ENCODE data around the gene SLC25A51. TPM values are rescaled to one million over a fixed set of nuclear protein-coding genes. Genes with fewer than 3 reads are reported as not detected.

SLC25A51 gene
- total RNA-seq, 4 donors from 2014 or later: 36.3 to 52.5 (median 40.4) TPM

DNA sequence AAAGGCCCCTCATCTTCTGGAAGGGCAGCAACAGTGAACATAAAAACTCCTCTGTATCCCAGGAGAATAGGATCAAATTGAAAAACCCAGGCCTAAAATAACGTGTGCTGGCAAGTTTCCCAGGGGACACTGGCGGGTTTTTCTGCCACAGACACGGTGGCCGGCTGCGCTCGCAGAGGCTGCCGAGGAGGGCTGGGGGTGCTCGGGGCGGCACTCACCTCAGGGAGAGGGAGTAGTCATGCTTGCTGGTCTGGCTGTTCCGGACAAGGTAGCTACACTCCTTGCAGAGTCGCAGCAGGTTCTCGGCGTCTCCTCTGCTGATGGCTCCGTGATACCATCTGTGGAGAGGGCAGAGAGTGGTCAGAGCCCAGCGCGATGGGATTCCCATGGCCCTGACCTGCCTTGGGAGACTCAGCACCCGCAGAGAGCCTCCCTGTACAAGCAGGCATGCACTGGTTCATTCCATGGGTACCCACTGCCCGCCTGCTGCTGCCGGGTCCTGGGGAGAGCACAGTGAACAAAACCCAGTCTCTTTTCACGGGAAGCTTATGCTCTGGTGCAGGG, 44.6 kb upstream of the SLC25A51 start:
- TF ChIP-seq, protein P1, sequence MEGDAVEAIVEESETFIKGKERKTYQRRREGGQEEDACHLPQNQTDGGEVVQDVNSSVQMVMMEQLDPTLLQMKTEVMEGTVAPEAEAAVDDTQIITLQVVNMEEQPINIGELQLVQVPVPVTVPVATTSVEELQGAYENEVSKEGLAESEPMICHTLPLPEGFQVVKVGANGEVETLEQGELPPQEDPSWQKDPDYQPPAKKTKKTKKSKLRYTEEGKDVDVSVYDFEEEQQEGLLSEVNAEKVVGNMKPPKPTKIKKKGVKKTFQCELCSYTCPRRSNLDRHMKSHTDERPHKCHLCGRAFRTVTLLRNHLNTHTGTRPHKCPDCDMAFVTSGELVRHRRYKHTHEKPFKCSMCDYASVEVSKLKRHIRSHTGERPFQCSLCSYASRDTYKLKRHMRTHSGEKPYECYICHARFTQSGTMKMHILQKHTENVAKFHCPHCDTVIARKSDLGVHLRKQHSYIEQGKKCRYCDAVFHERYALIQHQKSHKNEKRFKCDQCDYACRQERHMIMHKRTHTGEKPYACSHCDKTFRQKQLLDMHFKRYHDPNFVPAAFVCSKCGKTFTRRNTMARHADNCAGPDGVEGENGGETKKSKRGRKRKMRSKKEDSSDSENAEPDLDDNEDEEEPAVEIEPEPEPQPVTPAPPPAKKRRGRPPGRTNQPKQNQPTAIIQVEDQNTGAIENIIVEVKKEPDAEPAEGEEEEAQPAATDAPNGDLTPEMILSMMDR (IDR thresholded peaks at IDR 0.05; ENCODE audit: low read depth): no peak

DNA sequence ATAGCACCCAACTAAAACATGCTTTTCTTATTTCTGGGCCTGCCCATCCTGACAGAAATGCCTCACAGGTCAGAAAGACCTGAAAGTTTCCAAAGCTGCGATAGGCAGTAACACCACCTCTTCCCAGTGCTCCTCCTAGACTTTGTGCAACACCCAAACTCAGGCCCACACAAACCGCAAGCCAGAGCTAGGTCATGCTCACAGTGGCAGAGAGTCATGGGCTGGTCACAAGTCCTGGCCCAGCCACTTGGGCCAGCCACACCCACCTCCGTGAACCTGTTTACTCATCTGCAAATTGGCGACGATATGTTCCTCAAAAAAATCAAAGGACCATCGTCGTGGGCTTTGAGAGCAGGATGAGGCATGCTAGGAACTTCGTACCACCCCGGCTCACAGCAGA, 44.0 kb upstream of the SLC25A51 start:
- TF ChIP-seq, protein P1 (IDR thresholded peaks at IDR 0.05; ENCODE audit: low read depth): no peak

DNA sequence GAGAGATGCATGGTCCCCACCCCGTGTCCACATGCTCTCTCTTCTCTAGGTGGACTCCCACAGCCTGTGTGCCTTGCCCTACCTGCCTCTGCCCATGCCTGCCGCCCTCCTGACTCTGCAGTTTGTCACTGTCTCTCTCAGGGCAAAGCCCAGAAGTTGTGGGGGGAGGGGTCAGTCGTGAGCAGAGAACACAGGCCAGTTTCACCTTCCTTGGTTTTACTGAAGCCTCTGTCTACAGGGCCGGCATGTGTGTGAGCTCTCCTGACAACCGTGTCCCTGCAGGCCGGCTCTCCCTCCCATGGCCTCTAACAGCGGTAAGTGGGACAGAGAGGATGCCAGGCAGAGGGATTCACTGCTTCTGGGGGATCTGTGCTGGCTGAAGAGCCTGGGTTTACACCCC, 43.5 kb upstream of the SLC25A51 start:
- TF ChIP-seq, protein P1 (IDR thresholded peaks at IDR 0.05; ENCODE audit: low read depth): no peak

DNA sequence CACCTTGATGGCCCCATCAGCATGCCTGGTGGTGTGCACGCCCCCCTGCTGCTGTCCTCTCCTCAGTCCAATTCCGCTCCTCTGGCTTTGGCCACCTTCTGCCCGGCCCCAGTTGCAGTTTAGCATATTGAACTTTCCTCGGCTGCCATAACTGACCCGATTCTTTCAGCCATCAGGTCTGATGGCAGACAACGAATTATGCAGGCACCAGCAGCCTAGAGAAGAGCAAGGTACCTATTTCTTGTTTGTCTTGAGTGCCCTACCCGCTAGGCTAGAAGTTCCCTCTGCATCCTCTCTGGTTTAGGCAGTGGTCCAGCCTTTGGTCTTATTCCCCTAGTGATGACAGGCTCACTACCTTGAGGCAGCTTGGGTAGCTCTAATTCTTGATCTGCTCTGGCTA, 43.0 kb upstream of the SLC25A51 start:
- TF ChIP-seq, protein P1 (IDR thresholded peaks at IDR 0.05; ENCODE audit: low read depth): no peak

DNA sequence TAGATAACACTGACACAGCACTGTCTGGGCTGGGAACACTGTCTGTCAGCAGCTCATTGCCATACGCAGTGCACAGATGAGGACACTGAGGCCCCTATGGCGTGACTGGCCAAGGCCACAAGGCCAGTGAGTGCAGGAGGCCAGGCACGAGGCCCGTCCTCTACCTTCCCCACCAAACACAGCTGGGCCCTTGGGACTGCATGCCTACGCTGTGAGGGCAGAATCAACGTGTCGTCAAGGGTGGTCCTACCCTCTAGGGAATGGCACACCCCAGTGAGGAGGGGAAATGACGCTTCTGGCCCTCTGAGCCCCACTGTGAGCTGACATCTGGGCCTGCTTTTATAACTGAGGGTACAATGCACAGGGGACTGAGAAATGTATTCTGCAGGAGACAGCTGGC, 42.1 kb upstream of the SLC25A51 start:
- TF ChIP-seq, protein P1 (IDR thresholded peaks at IDR 0.05; ENCODE audit: low read depth): no peak

DNA sequence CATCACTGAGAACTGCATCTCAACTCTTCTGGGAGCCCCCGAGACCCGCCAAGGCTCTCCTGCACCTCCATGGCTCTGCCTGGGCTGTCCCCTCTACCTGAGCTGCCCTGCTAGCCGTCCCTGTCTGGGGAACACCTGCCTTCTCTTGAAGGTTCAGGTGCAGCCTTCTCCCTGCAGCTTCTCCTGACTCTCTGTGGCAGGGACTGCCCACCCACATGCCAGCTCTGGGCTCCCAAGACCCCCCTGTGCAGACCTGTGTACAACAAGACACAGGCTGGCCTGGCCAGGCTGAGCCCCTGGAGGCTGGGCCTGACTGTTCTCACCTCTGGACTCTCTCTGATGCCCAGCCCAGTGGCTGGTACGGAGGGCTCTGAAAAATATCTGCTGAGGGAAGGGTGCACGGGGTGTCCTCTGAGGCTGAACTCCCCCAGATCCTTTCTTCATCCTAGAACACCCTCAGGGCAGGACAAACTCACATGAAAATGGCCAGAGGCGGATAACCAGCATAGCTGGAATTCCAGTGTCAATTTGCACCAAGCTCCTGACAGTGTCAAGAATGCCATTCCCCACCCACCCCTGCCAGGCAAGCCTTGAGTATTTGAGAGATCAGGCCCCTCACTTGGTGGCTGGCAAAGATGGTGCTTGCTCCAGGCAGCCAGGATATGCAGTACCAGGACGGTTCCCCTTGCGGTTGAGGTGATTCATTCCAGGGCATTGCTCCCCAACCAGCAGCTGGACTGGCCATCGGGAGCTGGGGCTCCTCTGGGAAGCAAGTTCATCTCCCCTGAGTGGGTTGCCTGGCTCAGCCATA, 40.9 kb upstream of the SLC25A51 start:
- TF ChIP-seq, protein P1 (IDR thresholded peaks at IDR 0.05; ENCODE audit: low read depth): no peak

DNA sequence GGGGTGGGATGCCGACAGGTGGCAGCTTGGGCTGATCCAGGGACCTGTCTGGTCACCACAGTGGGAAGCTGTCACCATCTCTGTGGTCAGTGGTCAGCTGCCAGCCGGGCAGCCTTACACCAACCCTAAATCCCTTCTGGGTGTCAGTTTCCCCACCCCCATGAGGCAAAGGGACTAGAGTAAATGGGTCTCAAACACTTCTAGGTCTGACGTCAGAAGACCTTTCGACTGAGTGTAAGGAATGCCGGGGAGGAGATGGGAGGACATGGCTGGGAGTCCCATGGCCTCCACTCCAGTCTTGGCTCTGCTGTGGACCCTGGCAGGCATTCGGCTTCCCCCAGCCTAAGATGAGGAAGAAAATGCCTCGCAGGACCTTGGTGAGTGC, 40.3 kb upstream of the SLC25A51 start:
- TF ChIP-seq, protein P1 (IDR thresholded peaks at IDR 0.05; ENCODE audit: low read depth): no peak
